PFSK-1 (cell line): ENCODE data around the gene SELENOI.

ENCODE experiments used
- FOXP2 ChIP-seq: optimal IDR thresholded peaks from 2 replicates; pipeline ENCODE3; 2011; ENCODE audit warnings: borderline replicate concordance, control low read depth, inconsistent platforms; ENCODE audit not compliant: insufficient read depth; ENCODE audit errors: extremely low read length, extremely low read depth
- POLR2AphosphoS5 ChIP-seq: IDR thresholded peaks from 2 replicates; pipeline ENCODE4 v1.6.1; 2012; ENCODE audit warnings: low read depth, mild to moderate bottlenecking, control low read depth, low read length, moderate library complexity
- REST ChIP-seq, 2 experiments: IDR thresholded peaks; 2 replicates each; pipeline versions ENCODE4 v1.6.1 to v1.8.0; 2011 to 2012; ENCODE audit warnings: low read depth in 2 of 2, low read length in 2 of 2, control low read depth in 1 of 2, inconsistent platforms in 1 of 2, mild to moderate bottlenecking in 1 of 2, moderate library complexity in 1 of 2; ENCODE audit not compliant: insufficient read depth in 1 of 2
- SIN3A ChIP-seq: IDR thresholded peaks from 2 replicates; pipeline ENCODE4 v1.6.1; 2012; ENCODE audit warnings: mild to moderate bottlenecking, low read length, moderate library complexity, borderline replicate concordance; ENCODE audit not compliant: insufficient read depth
- TAF1 ChIP-seq: IDR thresholded peaks from 2 replicates; pipeline ENCODE4 v1.6.1; 2012; ENCODE audit warnings: low read length, control low read depth, borderline replicate concordance; ENCODE audit not compliant: insufficient read depth

- no peak for TF ChIP-seq REST (IDR thresholded peaks at IDR 0.05; ENCODE audit: insufficient read depth in 1 of 2, low read depth in 2 of 2, low read length in 2 of 2)
- no peak for TF ChIP-seq POLR2AphosphoS5
- no peak for TF ChIP-seq SIN3A
- TF ChIP-seq TAF1: no peak
- no peak for TF ChIP-seq FOXP2
Observed at GRCh38 chr2:26414311-26414710, 68.4 kb downstream of the SELENOI start.
